ENCODE measurements around the gene C8B. TPM values are rescaled to one million over a fixed set of nuclear protein-coding genes. Genes with fewer than 3 reads are reported as not detected.

C8B gene
- total RNA-seq, 1 experiment from 2014 or later = not detected

DNA sequence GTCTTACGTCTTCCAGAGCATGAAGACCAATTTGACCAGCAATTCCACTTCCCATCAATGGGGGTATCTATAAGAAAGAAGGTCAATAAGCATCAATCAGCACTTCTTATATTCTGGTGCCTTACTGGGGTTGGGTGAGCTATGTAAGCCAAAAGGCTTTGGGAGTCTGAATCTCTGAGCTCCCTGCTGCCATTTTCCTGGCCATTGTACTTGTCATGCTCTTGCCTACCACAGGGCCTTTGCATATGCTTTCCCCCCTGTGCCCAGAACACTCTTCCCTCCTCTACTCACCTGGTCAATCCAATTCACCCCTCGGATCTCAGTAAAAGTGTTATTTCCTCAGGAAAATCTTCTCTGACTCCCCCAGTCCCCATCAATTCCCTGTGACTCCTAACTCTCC is 36.3 kb downstream of the C8B start:
- Histone ChIP-seq H2BK20ac (ENCODE audit: low read depth, low read length, poor library complexity, severe bottlenecking) (no peak overlapping the region), H3K23me2 (ENCODE audit: insufficient read length, low read depth, low read length, poor library complexity, severe bottlenecking) (no peaks in the 10 kb centered on the region), H4K5ac (ENCODE audit: insufficient read length, low read depth, low read length) (no peak overlapping the region), H3K23ac (ENCODE audit: insufficient read length, low read depth, low read length) (no peak overlapping the region), H3K14ac (ENCODE audit: insufficient read depth, low read length) (no peak overlapping the region), H3K27me3 (ENCODE audit: insufficient read depth, low read length) (no peaks in the 10 kb centered on the region), H3T11ph (ENCODE audit: low read length) (no peak overlapping the region), H3K27ac (ENCODE audit: insufficient read length, low read depth, low read length) (no peak overlapping the region), H3K4ac (ENCODE audit: low read depth, low read length) (no peak overlapping the region), H3K4me2 (ENCODE audit: insufficient read depth, insufficient read length, low read length) (no peak overlapping the region), H2BK12ac (ENCODE audit: insufficient read length, low read depth, low read length) (no peak overlapping the region), H4K8ac (replicated peaks; ENCODE audit: insufficient read length, low read depth, low read length) (no peak overlapping the region), H4K91ac (ENCODE audit: insufficient read length, low read depth, low read length) (no peak overlapping the region), H2AK5ac (ENCODE audit: insufficient read length, low read length) (no peak overlapping the region), H2BK5ac (ENCODE audit: insufficient read length, low read length) (no peak overlapping the region), H4K20me1 (ENCODE audit: control insufficient read depth, insufficient read depth, insufficient read length) (no peaks in the 10 kb centered on the region), H3K79me2 (ENCODE audit: insufficient read depth, low read length) (no peaks in the 10 kb centered on the region), H3K4me1 (ENCODE audit: insufficient read depth, low read length) (no peaks in the 10 kb centered on the region), H3K9ac (ENCODE audit: extremely low read depth, insufficient read length, low read length) (no peak overlapping the region), H3K9me3 (ENCODE audit: control insufficient read depth, low read depth, low read length) (no peaks in the 10 kb centered on the region), H2BK120ac (ENCODE audit: low read depth, low read length, poor library complexity, severe bottlenecking) (no peak overlapping the region), H2AFZ (ENCODE audit: low read length) (no peak overlapping the region), H3K56ac (ENCODE audit: insufficient read length, low read depth, low read length) (no peak overlapping the region), H3K18ac (ENCODE audit: insufficient read length, low read depth, low read length) (no peak overlapping the region), H2BK15ac (ENCODE audit: low read depth, low read length) (no peak overlapping the region), H3K79me1 (ENCODE audit: insufficient read depth, low read depth, low read length, poor library complexity, severe bottlenecking) (no peaks in the 10 kb centered on the region)
- Mint-ChIP-seq H3K9me3 (peaks cover 0 to 4% of the 10 kb centered on the region in 2 experiments; a peak in 1 of 5 replicates), H3K27ac (no peak overlapping the region; a peak in 1 of 7 replicates), H3K4me3 (no peak overlapping the region), H3K27me3 (ENCODE audit: low read depth) (peaks cover 26% of the 10 kb centered on the region), H3K36me3 (ENCODE audit: insufficient read depth in 1 of 3, low read depth in 3 of 3) (0 out of 7 replicates have a peak, but pooled peaks cover 0 to 5% (median 0%) of the 10 kb centered on the region in 3 experiments), H3K4me1 (peaks cover 29 to 42% of the 10 kb centered on the region in 2 experiments)
- no CpG with 5 or more reads among the region's 2 CpGs for WGBS (ENCODE audit: extremely low coverage, insufficient read length, low lambda C conversion rate)
- TF ChIP-seq, protein P1, sequence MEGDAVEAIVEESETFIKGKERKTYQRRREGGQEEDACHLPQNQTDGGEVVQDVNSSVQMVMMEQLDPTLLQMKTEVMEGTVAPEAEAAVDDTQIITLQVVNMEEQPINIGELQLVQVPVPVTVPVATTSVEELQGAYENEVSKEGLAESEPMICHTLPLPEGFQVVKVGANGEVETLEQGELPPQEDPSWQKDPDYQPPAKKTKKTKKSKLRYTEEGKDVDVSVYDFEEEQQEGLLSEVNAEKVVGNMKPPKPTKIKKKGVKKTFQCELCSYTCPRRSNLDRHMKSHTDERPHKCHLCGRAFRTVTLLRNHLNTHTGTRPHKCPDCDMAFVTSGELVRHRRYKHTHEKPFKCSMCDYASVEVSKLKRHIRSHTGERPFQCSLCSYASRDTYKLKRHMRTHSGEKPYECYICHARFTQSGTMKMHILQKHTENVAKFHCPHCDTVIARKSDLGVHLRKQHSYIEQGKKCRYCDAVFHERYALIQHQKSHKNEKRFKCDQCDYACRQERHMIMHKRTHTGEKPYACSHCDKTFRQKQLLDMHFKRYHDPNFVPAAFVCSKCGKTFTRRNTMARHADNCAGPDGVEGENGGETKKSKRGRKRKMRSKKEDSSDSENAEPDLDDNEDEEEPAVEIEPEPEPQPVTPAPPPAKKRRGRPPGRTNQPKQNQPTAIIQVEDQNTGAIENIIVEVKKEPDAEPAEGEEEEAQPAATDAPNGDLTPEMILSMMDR (conservative IDR thresholded peaks at IDR 0.05) = no peak
- DNase-seq = no peak

All from H9 (cell line).